GM12874 (cell line): Measurements from ENCODE around the gene PTPRT.

Experiments
- TF ChIP-seq, protein P1 (sequence below): IDR thresholded peaks from 2 replicates; pipeline ENCODE4 v1.5.1; 2011; ENCODE audit warnings: low read depth, mild to moderate bottlenecking, control low read depth, low read length, moderate library complexity; ENCODE audit not compliant: insufficient read depth

PTPRT gene

DNA sequence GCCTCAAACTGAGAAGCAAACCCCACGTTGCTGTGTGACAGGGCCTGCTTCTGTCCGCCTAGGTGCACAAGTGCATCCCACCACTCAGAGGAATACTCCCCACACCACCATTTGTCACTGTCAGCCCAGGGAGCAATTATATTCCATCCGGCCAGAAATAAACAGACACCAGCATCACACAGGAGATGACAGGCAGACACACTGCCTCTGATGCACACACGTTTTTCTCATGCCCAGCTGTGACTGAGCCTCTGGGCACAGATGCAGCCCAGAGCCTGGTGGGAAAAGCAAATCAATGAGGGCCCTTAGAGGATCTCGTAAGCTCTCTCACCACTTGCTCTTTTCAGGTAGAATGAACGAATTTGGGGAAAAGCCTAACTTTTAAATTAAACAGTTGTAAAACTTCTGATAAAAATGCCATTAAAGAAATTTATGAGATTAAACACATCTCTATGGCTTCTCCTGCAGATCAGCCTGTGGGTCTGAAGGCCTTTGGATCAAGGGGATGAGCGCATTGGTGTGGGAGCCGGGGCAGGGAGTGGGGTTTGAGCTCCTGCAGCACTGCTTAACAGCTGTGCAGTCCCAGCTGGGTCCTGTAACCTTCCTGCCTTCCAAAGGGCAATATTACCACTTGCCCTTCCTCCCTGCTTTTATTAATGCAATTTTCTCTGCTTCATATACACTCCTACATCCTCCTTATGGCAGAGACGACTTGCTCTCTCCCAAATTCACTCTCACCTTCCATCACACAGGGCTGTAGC lies 624.3 kb downstream of the PTPRT start:
- TF ChIP-seq, protein P1, sequence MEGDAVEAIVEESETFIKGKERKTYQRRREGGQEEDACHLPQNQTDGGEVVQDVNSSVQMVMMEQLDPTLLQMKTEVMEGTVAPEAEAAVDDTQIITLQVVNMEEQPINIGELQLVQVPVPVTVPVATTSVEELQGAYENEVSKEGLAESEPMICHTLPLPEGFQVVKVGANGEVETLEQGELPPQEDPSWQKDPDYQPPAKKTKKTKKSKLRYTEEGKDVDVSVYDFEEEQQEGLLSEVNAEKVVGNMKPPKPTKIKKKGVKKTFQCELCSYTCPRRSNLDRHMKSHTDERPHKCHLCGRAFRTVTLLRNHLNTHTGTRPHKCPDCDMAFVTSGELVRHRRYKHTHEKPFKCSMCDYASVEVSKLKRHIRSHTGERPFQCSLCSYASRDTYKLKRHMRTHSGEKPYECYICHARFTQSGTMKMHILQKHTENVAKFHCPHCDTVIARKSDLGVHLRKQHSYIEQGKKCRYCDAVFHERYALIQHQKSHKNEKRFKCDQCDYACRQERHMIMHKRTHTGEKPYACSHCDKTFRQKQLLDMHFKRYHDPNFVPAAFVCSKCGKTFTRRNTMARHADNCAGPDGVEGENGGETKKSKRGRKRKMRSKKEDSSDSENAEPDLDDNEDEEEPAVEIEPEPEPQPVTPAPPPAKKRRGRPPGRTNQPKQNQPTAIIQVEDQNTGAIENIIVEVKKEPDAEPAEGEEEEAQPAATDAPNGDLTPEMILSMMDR: no peak

DNA sequence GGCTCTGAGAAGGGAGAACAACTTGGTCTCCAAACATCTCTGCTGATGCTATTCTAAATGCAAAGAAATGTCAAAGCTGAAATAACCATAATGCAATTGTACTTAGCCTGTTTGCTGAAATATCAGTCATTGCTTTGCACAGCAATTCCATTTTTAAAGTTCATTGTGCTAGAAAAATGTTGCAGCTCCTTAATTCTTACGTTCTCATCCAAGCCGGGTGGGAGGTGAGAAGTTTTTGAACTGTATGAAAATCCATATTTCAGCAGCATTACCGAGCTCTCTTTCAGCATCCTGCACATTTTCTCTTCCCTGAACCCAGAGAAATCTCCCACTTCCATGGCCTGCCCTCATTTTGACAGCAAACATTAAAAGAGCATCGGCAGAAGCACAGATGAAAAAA lies 630.0 kb downstream of the PTPRT start:
- TF ChIP-seq, protein P1: no peak

DNA sequence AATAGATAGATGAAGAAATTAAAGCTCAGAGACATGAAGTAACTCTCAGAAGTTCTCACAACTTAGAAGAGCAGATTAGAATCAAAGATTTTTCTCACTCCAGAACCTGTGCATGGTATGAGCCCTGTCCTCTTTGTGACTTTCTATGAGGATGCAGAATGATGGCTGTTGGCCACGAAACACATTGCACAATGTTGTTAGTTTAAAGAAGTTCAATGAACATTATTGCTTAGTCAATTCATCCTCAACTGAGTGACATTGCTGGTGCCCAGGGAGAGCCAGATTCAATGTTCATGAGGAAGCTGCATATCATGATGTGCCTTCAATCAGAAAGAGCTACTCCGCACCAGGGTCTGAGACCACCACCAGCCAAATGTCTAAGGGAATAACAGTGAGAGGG lies 633.1 kb downstream of the PTPRT start:
- TF ChIP-seq, protein P1: no peak

DNA sequence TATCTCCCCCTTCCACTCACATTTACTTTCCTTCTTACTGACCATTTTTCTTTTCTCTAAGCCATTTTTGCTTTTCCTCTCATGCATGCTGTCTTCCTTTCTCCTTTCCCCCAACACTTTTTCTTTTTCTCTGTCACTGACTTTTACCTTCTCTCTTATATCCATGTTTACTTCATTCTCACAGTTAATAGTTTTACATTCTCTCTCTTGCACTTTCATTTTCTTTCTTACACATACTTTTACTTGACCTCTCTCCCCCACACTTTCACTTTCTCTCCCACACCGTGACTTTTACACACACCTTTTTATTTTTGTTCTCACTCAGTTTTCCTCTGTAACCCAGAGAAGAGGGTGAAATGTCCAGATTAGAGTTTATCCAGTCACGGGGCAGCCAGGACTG lies 636.3 kb downstream of the PTPRT start:
- TF ChIP-seq, protein P1: no peak

DNA sequence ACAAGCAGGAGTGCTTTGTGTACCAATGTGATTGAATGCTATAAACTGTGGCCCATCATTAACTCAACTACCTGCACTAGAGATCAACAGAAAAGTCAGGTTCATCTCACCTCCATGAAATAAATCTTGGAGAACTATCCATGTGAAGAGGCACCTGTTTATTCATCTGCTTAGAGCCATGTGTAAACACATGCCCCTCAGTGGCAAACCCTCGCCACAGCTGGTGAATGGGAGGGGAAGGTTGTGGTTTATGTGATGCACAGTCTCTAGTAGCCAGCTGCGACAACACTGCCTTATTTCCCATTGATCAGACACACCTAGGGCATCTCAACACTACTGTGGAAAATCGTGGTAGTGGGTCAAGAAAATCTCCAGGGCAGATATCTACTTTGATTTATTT lies 640.2 kb downstream of the PTPRT start:
- TF ChIP-seq, protein P1: no peak

DNA sequence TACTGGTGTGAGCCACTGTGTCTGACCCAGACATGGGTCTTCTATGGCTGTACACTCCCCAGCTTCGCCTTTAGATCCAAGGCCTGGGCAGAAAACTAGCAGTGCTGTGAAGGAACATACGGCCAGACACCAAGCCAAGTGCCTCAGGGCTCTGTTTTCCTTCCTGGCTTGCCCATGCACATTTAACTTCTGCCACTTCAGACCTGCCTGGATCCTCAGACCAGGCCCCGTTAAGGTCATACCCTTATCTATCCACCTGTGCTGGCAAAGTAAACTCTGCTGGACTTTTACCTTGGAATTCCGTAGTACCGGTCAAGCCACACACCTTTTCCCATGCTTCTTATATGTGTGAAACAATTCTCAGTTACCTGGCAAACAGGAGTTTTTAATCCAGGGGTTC lies 644.8 kb downstream of the PTPRT start:
- TF ChIP-seq, protein P1: no peak

DNA sequence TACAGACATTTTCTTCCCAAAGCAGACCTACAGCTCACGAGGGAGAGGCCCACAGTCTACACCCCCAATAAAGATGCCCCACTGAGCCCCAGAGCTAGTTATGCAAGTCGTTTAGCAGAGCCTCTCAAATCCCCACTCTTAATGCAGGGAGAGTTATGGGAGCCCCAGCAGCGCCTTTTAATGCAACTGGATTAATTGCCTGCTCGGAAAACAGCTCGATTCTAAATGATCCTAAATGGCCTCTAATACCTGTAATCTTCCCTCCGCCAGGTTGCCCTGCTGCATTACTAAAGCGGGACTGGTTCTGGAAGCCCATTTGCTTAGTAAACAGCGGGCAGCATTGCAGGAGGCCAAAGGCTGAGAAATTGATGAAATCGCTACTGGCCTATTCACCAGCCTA lies 656.9 kb downstream of the PTPRT start:
- TF ChIP-seq, protein P1: no peak
